Daoy (cell line): ENCODE measurements around the gene GEN1. TPM values are rescaled to one million over a fixed set of nuclear protein-coding genes. Genes with fewer than 3 reads are reported as not detected.

Experiments used
- DNase-seq: peaks from one replicate; pipeline ENCODE4 v3.0.0-alpha.2; 2015; ENCODE audit warnings: low read depth
- total RNA-seq: library from RNA; depleted of rRNA; stranded (reverse); fragments of >200 nt; shearing (Covaris generic); gene quantifications from 2 replicates; pipeline ENCODE4 v1.2.3, GENCODE V29; 2014

Gene GEN1
- total RNA-seq, 1 experiment from 2014 or later: 33.0 TPM

DNA sequence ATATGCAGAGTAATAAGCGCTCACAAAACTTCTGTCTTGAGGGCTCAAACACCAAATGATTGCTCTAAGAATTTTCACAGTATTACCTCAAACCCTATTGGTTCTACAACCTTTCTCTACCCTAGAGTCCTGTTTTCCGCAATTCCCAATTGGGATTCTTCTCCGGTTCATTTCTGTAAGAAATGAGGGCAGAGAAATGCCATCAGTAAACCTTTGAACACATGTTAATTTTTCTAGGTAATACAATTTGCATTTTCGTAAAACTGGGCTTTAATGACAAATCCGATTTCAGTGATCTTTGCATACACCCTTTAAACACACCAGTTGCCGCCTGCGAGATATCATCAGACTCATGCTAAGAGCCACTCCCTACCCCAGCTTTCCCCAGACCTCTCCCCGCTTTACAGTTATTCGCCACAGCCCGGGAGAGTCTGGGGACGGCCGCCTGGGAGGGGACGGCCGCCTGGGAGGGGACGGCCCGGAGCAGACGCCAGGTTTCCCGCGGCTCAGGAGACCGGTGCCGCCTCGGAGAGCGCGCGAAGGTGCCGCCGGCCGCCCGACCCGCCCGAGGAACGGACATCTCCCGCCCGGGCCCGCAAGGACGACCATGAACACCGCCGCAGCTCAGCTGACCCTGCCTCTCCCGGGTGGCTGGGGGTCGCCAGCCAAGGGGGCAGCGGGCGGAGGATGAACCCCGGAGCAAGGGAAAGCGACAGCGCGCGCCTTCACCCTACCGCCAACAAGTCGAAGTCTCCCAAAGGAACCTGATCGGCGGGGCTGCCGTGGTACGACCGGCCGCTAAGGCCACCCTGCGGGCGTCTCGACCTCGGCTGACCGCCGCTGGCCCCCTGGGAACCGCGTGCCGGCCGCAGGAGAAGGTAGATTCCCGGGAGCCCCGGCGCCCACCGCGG lies 791 bp upstream of the GEN1 start:
- peak; percentile 67 for DNase-seq

- DNase-seq: peak; percentile 14
Observed at GRCh38 chr2:17754773-17755425, 961 bp downstream of the GEN1 start.

DNA sequence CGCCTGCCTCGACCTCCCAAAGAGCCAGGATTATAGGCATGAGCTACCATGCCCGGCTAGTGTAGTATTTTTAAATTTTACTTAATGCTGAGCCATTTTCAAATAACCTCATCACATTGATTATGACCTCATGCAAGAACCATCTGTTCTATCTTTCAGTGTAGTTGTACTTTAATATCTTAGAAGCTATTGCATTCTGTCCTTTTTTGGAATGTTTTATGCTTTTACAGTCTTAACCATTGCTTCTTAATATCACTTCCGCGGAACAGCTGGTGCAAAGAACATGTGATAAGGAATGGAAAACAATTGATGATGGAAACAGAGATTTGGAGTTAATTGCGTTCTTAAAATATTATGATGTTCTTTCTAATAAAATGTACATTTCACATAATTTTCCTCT lies 2.7 kb downstream of the GEN1 start:
- DNase-seq: no peak

GRCh38 chr2:17757321-17757720 lies 3.4 kb downstream of the GEN1 start:
- DNase-seq: peak; percentile 5

DNA sequence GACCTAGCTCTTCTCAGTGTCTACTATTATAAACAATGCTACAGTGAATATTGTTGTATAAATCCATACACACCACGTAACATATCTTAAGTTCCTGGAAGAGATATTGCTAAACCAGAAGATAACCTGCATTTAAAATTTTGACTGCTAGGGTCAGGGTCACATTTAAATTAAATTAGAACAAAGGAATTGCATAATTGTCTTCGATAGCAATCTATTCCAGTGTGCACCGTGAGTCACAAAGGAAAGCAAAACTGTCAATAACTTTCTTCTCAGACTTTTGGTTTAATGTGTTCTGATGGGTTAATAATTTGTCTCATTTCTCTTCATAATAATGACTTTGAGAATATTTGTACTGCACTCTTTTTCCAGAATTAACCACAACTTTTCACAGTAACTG lies 4.2 kb downstream of the GEN1 start:
- DNase-seq: no peak

GRCh38 chr2:17759805-17760204 lies 5.9 kb downstream of the GEN1 start:
- no peak for DNase-seq

- DNase-seq: no peak
Observed at GRCh38 chr2:17762451-17762850, 8.5 kb downstream of the GEN1 start.

- DNase-seq: no peak
Observed at GRCh38 chr2:17763641-17764333, 9.8 kb downstream of the GEN1 start.

- DNase-seq: no peak
Observed at GRCh38 chr2:17765398-17765797, 11.5 kb downstream of the GEN1 start.

- no peak for DNase-seq
Observed at GRCh38 chr2:17768894-17769293, 15.0 kb downstream of the GEN1 start.

- no peak for DNase-seq
Observed at GRCh38 chr2:17771956-17772355, 18.0 kb downstream of the GEN1 start.

- no peak for DNase-seq
Observed at GRCh38 chr2:17772532-17772931, 18.6 kb downstream of the GEN1 start.

DNA sequence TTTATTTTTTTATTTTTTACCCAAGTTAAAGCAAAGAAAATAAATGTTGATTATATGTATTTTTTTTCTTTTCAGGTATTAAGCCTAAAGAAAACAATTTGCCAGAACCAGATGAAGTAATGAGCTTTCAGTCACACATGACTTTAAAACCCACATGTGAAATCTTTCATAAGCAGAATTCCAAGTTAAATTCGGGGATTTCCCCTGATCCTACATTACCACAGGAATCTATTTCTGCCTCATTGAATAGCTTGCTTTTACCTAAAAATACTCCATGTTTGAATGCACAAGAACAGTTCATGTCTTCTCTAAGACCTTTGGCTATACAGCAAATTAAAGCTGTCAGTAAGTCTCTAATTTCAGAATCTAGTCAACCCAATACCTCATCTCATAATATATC lies 26.6 kb downstream of the GEN1 start:
- no peak for DNase-seq

DNA sequence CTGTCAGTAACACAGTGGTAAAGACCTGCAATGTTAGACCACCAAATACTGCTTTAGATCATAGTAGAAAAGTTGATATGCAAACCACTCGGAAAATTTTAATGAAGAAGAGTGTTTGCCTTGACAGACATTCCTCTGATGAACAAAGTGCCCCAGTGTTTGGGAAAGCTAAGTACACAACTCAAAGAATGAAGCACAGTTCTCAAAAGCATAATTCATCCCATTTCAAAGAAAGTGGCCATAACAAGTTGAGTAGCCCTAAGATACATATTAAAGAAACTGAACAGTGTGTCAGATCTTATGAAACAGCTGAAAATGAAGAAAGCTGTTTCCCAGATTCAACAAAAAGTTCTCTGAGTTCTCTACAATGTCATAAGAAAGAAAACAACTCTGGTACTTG lies 27.5 kb downstream of the GEN1 start:
- DNase-seq: no peak

- no peak for DNase-seq
Observed at GRCh38 chr2:17786727-17787126, 32.8 kb downstream of the GEN1 start.

- no peak for DNase-seq
Observed at GRCh38 chr2:17788773-17789172, 34.8 kb downstream of the GEN1 start.

GRCh38 chr2:17790536-17790935 lies 36.6 kb downstream of the GEN1 start:
- DNase-seq: no peak

DNA sequence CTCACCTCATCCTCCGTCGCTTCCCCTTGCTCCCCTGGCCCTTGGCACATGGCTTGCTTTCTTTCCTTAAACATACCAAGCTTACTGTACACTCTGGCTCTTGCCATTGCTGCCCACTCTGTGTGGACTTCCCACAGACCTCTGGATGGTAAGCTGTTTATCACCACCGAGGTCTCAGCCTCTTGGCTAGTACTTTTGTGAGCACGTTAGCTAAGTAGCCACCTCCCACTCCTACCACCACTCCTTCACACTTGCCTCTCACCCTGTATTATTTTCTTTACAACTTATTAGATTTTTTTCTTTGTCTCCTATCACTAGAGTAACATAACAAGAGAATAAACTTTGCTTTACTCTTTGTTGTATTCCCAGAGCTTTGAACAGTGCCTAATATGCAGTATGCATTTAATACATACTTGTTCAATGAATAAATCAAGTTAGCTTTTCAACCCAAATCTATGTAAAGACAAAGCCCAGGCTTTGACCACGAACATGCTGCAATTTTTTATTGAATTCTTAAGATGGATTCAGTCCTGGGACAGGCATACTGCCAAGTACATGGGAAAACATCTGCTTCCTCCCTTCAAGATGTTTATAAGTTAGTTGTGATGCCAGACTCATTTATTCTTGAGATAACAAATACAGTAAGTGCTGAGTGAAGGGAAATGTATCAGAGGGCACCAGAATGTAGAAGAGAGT lies 37.3 kb downstream of the GEN1 start:
- DNase-seq: no peak

DNA sequence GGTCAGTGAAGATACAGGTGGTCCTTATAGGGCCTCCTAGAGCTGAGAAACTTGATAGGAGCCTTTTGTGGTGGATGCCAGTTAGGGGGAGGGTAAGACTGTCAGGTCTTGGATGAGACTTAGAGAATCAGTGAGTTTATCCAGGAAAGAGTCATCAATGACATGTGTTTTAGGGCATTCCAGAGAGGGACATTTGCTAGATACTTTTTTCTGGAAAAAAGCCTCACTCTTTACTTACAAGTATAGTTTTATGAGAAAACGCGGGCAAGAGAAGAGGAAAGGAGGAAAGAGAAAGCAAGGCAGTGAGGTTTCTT lies 37.8 kb downstream of the GEN1 start:
- DNase-seq: no peak

GRCh38 chr2:17792515-17792914 lies 38.6 kb downstream of the GEN1 start:
- no peak for DNase-seq

DNA sequence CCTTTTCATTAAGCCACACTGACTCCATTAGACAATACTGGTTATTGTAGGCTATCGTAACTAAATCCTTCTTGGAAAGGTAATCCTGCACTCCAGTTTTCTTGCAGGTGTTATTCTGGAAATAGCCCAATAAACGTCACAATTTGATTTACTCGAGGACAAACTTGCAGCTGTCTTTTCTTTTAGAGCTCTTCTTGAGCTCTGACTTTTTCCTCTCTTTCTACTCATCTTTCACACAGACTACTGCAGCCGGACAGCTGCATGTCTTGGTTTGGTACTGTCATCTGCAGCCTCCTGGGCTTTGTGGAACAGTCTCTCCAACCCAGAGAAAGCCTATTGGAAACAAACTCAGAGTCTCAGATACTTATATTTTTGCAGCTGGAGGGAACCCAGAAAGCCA lies 39.4 kb downstream of the GEN1 start:
- DNase-seq: no peak

- DNase-seq: no peak
Observed at GRCh38 chr2:17793803-17794354, 39.9 kb downstream of the GEN1 start.
